Eye (tissue), 1 donor: Measurements from ENCODE around the gene MCM6.
A peak's percentile ranks its signal among the peaks of the same experiment; 100 is the strongest.
"Not testable (repeated sequence)": the region's sequence is repeated elsewhere in the genome, so short reads cannot be mapped to it uniquely, and the experiment has no call there.

Source experiments
- DNase-seq: peaks from one replicate; pipeline ENCODE4 v3.0.0-alpha.2; 2015

MCM6 gene

DNA sequence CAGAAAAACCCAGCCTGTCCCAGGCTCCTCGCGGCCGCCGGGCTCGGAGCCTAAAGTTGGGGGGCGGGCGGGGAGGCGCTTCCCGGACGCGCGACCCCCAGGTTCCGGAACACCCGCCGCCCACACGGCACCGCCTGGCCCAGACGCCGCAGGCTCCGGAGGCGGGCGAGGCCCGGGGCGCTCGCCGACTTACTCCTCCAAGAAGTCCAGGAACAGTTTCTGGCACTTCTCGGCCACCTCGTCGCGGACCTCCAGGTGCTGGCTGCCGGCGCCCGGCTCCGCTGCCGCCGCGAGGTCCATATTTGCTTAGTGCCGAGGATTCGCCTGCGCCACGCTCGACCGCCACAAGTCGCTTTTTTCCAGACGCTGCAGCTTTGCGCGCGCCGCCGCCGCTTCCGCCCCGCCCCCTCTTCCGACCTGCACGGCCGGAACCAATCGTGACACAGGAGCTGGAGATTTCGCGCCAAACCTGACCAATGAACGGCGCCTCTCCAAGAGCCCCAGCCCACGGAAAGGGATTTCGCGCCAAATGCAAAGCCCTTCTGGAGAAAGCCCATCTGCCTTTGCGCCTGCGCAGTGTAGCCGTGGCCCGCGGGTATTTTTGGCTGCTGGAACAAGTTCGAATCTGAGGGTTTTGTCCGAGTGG lies at the start of gene MCM6:
Gene MCM6, minus strand, starts transcription at position 378 of the 646 bp plus-strand sequence. Its CDS starts 78 bp downstream, at position 300.
- peak; percentile 99 for DNase-seq

GRCh38 chr2:135925571-135925970 lies 49.3 kb upstream of the MCM6 start:
- DNase-seq, result no peak

DNA sequence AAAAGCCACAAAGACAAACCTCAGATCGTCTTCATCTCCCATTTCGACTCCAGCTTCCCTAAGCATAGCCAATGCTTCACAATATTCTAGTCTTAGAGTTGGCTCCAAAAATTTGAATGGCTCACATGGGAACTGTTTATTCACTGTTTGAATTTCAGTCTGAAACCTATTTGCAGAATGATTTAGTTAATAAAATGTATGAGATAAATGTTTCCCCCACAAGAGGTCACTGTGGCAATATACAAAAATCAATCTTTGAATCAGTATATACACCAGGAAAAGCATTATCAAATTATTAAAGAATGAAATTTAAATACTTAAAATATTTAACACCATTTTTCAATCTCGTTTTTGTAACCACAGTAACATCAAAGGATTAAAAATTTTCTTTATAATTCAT lies 40.0 kb upstream of the MCM6 start:
- peak; percentile 85 for DNase-seq

GRCh38 chr2:135914485-135914884 lies 38.2 kb upstream of the MCM6 start:
- no peak for DNase-seq

DNA sequence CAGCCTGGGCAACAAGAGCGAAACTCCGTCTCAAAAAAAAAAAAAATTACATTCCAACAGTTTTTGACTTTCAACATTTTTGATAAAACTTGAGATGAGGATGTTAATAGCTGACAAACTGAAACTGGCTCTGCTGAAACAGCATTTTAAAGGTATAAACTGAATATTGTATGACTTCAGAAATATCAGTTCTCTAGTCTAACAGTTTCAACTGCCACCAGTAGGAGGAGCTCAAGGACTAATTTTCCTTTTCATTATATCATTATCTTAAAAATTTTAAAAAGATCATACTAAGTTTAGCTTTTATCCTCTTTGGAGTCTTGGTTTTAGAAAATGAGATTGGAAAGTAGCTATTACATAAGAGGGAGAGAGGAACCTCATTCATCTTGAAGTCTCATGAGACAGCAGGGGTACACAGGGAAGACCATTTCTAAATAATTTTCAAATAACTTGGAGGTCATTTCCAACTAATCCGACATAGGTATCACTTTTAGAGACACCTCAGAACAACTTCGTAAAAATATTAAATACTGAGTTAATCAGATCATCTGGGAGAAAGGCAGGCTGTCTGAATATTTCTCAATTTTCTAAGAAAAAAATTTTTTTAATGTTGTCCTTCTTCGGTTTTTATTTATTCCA lies 37.6 kb upstream of the MCM6 start:
- peak; percentile 85 for DNase-seq

DNA sequence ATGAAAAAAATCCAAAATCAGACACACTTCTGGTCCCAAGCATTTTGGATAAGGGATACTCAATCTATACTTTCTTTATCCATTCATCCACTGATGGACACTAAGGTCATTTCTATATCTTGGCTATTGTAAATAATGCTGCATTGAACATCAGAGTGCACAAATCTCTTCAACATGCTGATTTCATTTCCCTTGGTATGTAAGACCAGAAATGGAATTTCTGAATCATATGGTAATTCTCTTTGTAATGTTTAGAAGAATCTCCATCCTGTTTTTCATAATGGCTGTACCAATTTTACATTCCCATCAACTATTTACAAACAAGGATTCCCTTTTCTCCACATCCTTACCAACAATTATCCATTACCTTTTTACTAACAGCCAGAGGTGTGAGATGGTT lies 33.7 kb upstream of the MCM6 start:
- no peak for DNase-seq

GRCh38 chr2:135905679-135906078 lies 29.4 kb upstream of the MCM6 start:
- DNase-seq, result no peak

DNA sequence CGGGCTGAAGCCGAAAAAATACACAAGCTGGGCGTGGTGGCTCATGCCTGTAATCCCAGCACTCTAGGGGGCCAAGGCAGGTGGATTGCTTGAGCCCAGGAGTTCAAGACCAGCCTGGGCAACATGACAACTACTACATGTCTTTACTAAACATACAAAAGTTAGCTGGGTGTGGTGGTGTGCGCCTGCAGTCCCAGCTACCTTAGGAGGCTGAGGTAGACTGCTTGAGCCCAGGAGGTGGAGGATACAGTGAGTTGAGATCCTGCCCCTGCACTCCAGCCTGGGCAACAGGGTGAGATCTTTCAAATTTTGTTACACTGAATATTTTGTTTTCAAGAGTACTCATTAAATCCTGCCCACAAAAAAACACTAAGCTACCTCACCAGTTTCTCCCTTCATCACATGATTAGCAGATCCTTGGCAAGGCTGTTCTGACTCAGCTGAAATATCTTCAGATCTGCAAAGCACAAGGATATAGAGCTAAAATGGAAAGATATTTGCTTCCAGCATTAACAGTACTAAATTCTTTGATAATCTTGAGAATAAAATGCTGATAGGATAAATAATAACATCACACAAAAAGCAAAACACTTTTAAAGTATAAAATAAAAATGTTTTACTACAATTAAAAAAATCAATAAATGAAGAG lies 28.2 kb upstream of the MCM6 start:
- DNase-seq, result no peak

- DNase-seq, result no peak
Observed at GRCh38 chr2:135903650-135904049, 27.4 kb upstream of the MCM6 start.

- DNase-seq, result no peak
Observed at GRCh38 chr2:135899567-135899966, 23.3 kb upstream of the MCM6 start.

GRCh38 chr2:135898234-135898786 lies 22.1 kb upstream of the MCM6 start:
- DNase-seq, result no peak

- no peak for DNase-seq
Observed at GRCh38 chr2:135894930-135895329, 18.7 kb upstream of the MCM6 start.

GRCh38 chr2:135893374-135893794 lies 17.1 kb upstream of the MCM6 start:
- no peak for DNase-seq

GRCh38 chr2:135890835-135891234 lies 14.6 kb upstream of the MCM6 start:
- DNase-seq, result no peak

GRCh38 chr2:135890149-135890548 lies 13.9 kb upstream of the MCM6 start:
- DNase-seq, result no peak

- not testable (repeated sequence) for DNase-seq
Observed at GRCh38 chr2:135888587-135888986, 12.3 kb upstream of the MCM6 start.

GRCh38 chr2:135885709-135886108 lies 9.5 kb upstream of the MCM6 start:
- DNase-seq, result no peak

DNA sequence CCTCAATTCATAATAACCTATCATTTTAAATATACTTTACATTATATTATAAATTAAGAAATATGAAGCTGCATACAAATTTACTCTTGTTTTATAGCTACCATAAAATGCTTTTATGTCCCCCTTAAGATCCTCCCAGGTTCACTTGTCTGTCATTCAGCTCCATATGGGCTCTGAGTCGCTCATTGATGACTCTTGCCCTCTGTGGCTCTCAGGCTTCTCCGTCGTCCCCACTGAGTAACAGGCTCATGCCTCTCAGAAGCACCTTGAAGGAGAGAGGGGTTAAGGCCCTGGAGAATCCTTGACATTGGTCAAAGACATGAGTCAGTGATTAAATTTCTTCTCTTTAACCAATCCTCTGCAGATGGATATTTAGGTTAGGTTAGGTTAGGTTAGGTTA lies 6.2 kb upstream of the MCM6 start:
- peak; percentile 20 for DNase-seq

DNA sequence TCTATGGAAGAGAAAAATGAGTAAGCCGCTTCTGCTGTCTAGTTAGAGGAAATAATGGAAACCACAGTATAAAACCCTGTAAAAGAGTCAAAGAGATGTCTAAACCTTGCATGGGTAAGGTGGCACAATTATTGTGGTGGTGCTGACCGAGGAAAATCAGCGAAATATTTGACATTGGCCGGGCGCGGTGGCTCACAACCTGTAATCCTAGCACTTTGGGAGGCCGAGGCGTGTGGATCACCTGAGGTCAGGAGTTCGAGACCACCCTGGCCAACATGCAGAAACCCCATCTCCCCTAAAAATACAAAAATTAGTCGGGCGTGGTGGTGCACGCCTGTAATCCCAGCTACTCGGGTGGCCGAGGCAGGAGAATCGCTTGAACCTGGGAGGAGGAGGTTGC lies 527 bp upstream of the MCM6 start:
- not testable (repeated sequence) for DNase-seq

DNA sequence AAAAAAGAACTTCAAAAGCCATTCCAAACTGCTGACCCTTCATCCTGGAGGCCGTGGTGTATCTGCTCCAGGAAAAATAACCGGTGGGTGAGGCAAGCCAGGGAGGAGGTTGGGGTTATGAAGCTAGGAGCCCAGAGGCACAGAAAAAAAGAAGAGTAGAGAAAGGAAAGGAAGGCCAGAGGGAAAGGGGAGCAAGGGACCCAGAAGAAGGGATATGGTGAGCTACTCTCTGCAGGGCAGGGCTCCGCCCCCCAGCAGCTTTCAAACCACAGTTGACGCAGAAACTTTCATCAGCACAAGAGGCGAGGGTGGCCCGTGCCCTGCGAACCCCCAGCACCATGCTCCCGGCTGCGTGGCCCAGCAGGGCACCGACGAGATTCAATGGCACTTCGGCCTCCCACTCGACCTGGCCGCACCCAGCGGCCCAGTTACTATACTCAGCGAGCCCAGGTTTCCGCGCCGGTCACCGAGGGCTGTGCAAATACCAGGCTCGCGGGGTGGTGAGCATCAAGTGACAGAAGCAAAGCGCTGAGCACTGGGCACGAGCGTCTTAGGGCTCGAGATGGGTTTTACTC lies 665 bp downstream of the MCM6 start:
- peak; percentile 78 for DNase-seq

DNA sequence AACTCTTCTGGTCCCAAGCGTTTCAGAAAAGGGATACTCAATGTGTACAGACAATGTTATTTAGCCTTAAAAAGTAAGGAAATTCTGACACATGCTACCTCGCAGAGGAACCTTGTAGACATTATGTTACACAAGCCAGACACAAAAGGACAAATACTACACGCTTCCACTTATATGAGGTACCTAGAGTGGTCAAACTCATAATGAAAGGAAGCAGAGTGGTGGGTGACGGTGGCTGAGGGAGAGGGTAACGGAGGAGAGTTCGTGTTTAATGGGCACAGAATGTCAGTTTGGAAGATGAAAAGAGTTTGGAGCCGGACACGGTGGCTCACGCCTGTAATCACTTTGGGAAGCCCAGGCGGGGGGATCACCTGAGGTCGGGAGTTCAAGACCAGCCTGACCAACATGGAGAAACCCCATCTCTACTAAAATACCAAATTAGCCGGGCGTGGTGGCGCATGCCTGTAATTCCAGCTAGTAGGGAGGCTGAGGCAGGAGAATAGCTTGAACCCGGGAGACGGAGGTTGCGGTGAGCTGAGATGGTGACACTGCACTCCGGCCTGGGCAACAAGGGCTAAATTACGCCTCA lies 1.4 kb downstream of the MCM6 start:
- no peak for DNase-seq

- no peak for DNase-seq
Observed at GRCh38 chr2:135870571-135870970, 5.7 kb downstream of the MCM6 start.

- no peak for DNase-seq
Observed at GRCh38 chr2:135863233-135863632, 13.0 kb downstream of the MCM6 start.
